ENCODE results near the gene TBP. TPM values are rescaled to one million over a fixed set of nuclear protein-coding genes. Genes with fewer than 3 reads are reported as not detected.

The TBP gene
- total and polyA plus RNA-seq, 2 donors (not counting 1 experiment from before 2014, with no cell fraction given) = 21.0 to 24.7 TPM

GRCh38 chr6:170575250-170575649, 21.1 kb downstream of the TBP start:
- Histone ChIP-seq H3K9ac (ENCODE audit: low read length) (no peak overlapping the region), H4K20me1 (ENCODE audit: control insufficient read depth, insufficient read depth, low read length, poor library complexity, severe bottlenecking) (no peaks in the 10 kb centered on the region), H3K4me2 (replicated peaks; ENCODE audit: low read depth, low read length, poor library complexity, severe bottlenecking) (no peak overlapping the region), H3K4me1 (ENCODE audit: control insufficient read depth in 2 of 2, insufficient read depth in 2 of 2, low read length in 2 of 2) (no peaks in the 10 kb centered on the region), H3K9me3 (ENCODE audit: control extremely low read depth in 1 of 3, control insufficient read depth in 2 of 3, insufficient read depth in 1 of 3, low read length in 2 of 3) (no peaks in the 10 kb centered on the region), H3K27me3 (replicated peaks in 1 of 4; ENCODE audit: control extremely low read depth in 1 of 4, control insufficient read depth in 3 of 4, insufficient read depth in 4 of 4, low read length in 3 of 4) (no peaks in the 10 kb centered on the region), H3K4me3 (ENCODE audit: control extremely low read depth in 1 of 5, extremely low read depth in 1 of 5, insufficient read depth in 1 of 5, low read depth in 2 of 5, low read length in 4 of 5) (no peak overlapping the region), H2AFZ (ENCODE audit: insufficient read depth, low read depth, low read length, poor library complexity, severe bottlenecking) (no peak overlapping the region), H3K36me3 (replicated peaks in 1 of 2; ENCODE audit: control extremely low read depth in 1 of 2, control insufficient read depth in 1 of 2, extremely low read depth in 1 of 2, insufficient read depth in 2 of 2, low read length in 1 of 2) (peaks cover 32 to 78% of the 10 kb centered on the region in 2 experiments), H3K79me2 (ENCODE audit: control insufficient read depth, insufficient read depth, low read length) (no peaks in the 10 kb centered on the region), H3K27ac (ENCODE audit: low read length in 2 of 2) (no peak overlapping the region)
- DNase-seq = no peak
- no peak for ATAC-seq (ENCODE audit: low read depth)
- WGBS (ENCODE audit: insufficient coverage) = no CpG with 5 or more reads among the region's 1 CpG
- intact Hi-C loops (cut with micrococcal nuclease) = no loop called here
- no peaks in the 10 kb centered on the region for H3K9me3 Mint-ChIP-seq (ENCODE audit: insufficient read depth)
- ChIA-PET POLR2A (no interaction called here), CTCF (no interaction called here)
- no peaks in the 10 kb centered on the region for H3K4me1 Mint-ChIP-seq
- no peaks in the 10 kb centered on the region for H3K27me3 Mint-ChIP-seq
- no peak overlapping the region for H3K27ac Mint-ChIP-seq
- no peak overlapping the region for H3K4me3 Mint-ChIP-seq
- no peak for TF ChIP-seq EZH2 (IDR thresholded peaks at IDR 0.05; ENCODE audit: borderline replicate concordance, insufficient read depth, low read depth, low read length, poor library complexity, severe bottlenecking)

GRCh38 chr6:170578909-170579308, 24.7 kb downstream of the TBP start:
- no peak for ATAC-seq (ENCODE audit: low read depth)
- no peak overlapping the region for H3K27ac Mint-ChIP-seq

More at GRCh38 chr6:170578909-170579308, 24.7 kb downstream of the TBP start:
- Histone ChIP-seq H3K4me3 (ENCODE audit: control extremely low read depth in 1 of 5, extremely low read depth in 1 of 5, insufficient read depth in 1 of 5, low read depth in 2 of 5, low read length in 4 of 5) (no peak overlapping the region), H2AFZ (ENCODE audit: insufficient read depth, low read depth, low read length, poor library complexity, severe bottlenecking) (no peak overlapping the region), H3K9me3 (ENCODE audit: control extremely low read depth in 1 of 3, control insufficient read depth in 2 of 3, insufficient read depth in 1 of 3, low read length in 2 of 3) (no peaks in the 10 kb centered on the region), H3K79me2 (ENCODE audit: control insufficient read depth, insufficient read depth, low read length) (peaks cover 7% of the 10 kb centered on the region), H3K4me2 (replicated peaks; ENCODE audit: low read depth, low read length, poor library complexity, severe bottlenecking) (no peak overlapping the region), H3K4me1 (ENCODE audit: control insufficient read depth in 2 of 2, insufficient read depth in 2 of 2, low read length in 2 of 2) (peaks cover 7% of the 10 kb centered on the region in 2 donors), H3K27ac (ENCODE audit: low read length in 2 of 2) (no peak overlapping the region), H4K20me1 (ENCODE audit: control insufficient read depth, insufficient read depth, low read length, poor library complexity, severe bottlenecking) (no peaks in the 10 kb centered on the region), H3K36me3 (replicated peaks in 1 of 2; ENCODE audit: control extremely low read depth in 1 of 2, control insufficient read depth in 1 of 2, extremely low read depth in 1 of 2, insufficient read depth in 2 of 2, low read length in 1 of 2) (peaks cover 33 to 69% of the 10 kb centered on the region in 2 experiments), H3K9ac (ENCODE audit: low read length) (no peak overlapping the region), H3K27me3 (replicated peaks in 1 of 4; ENCODE audit: control extremely low read depth in 1 of 4, control insufficient read depth in 3 of 4, insufficient read depth in 4 of 4, low read length in 3 of 4) (no peaks in the 10 kb centered on the region)
- H3K4me3 Mint-ChIP-seq = no peak overlapping the region
- TF ChIP-seq CTCF (IDR thresholded peaks at IDR 0.05) (no peak), EZH2 (IDR thresholded peaks at IDR 0.05; ENCODE audit: borderline replicate concordance, insufficient read depth, low read depth, low read length, poor library complexity, severe bottlenecking) (no peak)
- H3K27me3 Mint-ChIP-seq = no peaks in the 10 kb centered on the region
- ChIA-PET POLR2A (no interaction called here), CTCF (no interaction called here)
- intact Hi-C loops (cut with micrococcal nuclease) = no loop called here
- DNase-seq = no peak
- H3K4me1 Mint-ChIP-seq = peaks cover 13% of the 10 kb centered on the region
- no peaks in the 10 kb centered on the region for H3K9me3 Mint-ChIP-seq (ENCODE audit: insufficient read depth)

Data from B cell (primary cell).